HepG2 (cell line): ENCODE results near the gene DAAM2. TPM values are rescaled to one million over a fixed set of nuclear protein-coding genes. Genes with fewer than 3 reads are reported as not detected.

Experiments used
- ATAC-seq: fragments of 200-7000 bp; cut with Tn5 transposase; 3 replicates; pipeline ENCODE4 v1.9.1; 2020; ENCODE audit warnings: mild to moderate bottlenecking, moderate library complexity
- BruUV-seq: library from RNA; stranded (reverse); fragments of 400-500 nt; replicated peaks from 2 replicates; lab custom pipeline; 2021; lab: Mats Ljungman, UMichigan
- CTCF ChIA-PET: fragments of 300-600 bp; formaldehyde crosslinking; extraction: SDS; loops from one replicate; lab custom pipeline; 2021; ENCODE audit warnings: low total read pairs, inconsistent platforms, low intra/inter-chr PET ratio; lab: Yijun Ruan, JAX
- POLR2A ChIA-PET: fragments of 350-600 bp; sonication (Branson Sonifier 250); formaldehyde crosslinking; loops from one replicate; lab custom pipeline; 2020; ENCODE audit warnings: antibody characterized with exemption, inconsistent platforms; lab: Yijun Ruan, JAX
- DNase-seq: peaks from one replicate; pipeline ENCODE4 v3.0.0-alpha.2; 2015; ENCODE audit warnings: low spot score
- FAIRE-seq: peaks from 3 replicates; lab custom pipeline; 2011; peaks lifted over from hg19 to GRCh38; lab: Jason Lieb, UNC
- H2AFZ ChIP-seq: one replicate; pipeline ENCODE4 v1.6.1; 2011; ENCODE audit warnings: low read length, inconsistent platforms
- H3K27ac ChIP-seq: fragments of 300-600 bp; 3 replicates; pipeline ENCODE4 v1.8.0; 2011; ENCODE audit warnings: mixed run types, mild to moderate bottlenecking, mixed read lengths, low read length, inconsistent platforms; ENCODE audit not compliant: insufficient read depth; ENCODE audit errors: extremely low read length
- H3K27me3 ChIP-seq, 2 experiments: fragments of 200-600 bp in 1 of 2; 2 replicates in 1 of 2; 3 replicates in 1 of 2; pipeline versions ENCODE4 v1.6.0 to v1.8.0; 2011; ENCODE audit warnings: low read length in 2 of 2, mild to moderate bottlenecking in 2 of 2, moderate library complexity in 2 of 2, inconsistent platforms in 1 of 2; ENCODE audit not compliant: insufficient read depth in 2 of 2, control insufficient read depth in 1 of 2
- H3K36me3 ChIP-seq, 2 experiments: fragments of 200-600 bp in 1 of 2; replicated peaks in 1 of 2; 2 replicates in 1 of 2; 3 replicates in 1 of 2; pipeline versions ENCODE4 v1.5.1 to v1.8.0; 2011; ENCODE audit warnings: low read length in 2 of 2, inconsistent platforms in 1 of 2; ENCODE audit not compliant: insufficient read depth in 2 of 2, control insufficient read depth in 1 of 2
- H3K4me1 ChIP-seq: 2 replicates; pipeline ENCODE4 v1.5.1; 2012; ENCODE audit warnings: low read length, inconsistent platforms; ENCODE audit not compliant: insufficient read depth
- H3K4me2 ChIP-seq: 2 replicates; pipeline ENCODE4 v1.6.0; 2011; ENCODE audit warnings: low read depth, low read length, inconsistent platforms
- H3K4me3 ChIP-seq, 3 experiments: fragments of 200-600 bp in 1 of 3; sonication (generic), shearing (Covaris generic) in 1 of 3; replicated peaks in 1 of 3; 2 replicates each; pipeline ENCODE4 v1.5.1; 2011 to 2016; ENCODE audit warnings: low read length in 3 of 3, inconsistent platforms in 2 of 3, low read depth in 2 of 3, mild to moderate bottlenecking in 2 of 3, control low read depth in 1 of 3, mixed read lengths in 1 of 3; ENCODE audit not compliant: insufficient read depth in 1 of 3
- H3K79me2 ChIP-seq: one replicate; pipeline ENCODE4 v1.6.1; 2011; ENCODE audit warnings: low read length, inconsistent platforms; ENCODE audit not compliant: insufficient read depth
- H3K9ac ChIP-seq: 2 replicates; pipeline ENCODE4 v1.6.0; 2011; ENCODE audit warnings: mild to moderate bottlenecking, low read depth, low read length, inconsistent platforms; ENCODE audit not compliant: insufficient read depth
- H3K9me3 ChIP-seq: 2 replicates; pipeline ENCODE4 v1.5.1; 2012; ENCODE audit warnings: mild to moderate bottlenecking, low read length
- H4K20me1 ChIP-seq: 2 replicates; pipeline ENCODE4 v1.6.0; 2011; ENCODE audit warnings: inconsistent platforms, mild to moderate bottlenecking, low read length, moderate library complexity; ENCODE audit not compliant: insufficient read depth
- CREB1 ChIP-seq, 2 experiments: fragments of 450-650 bp in 1 of 2; IDR thresholded peaks; 2 replicates each; pipeline ENCODE4 v1.6.1; 2016 to 2017; ENCODE audit warnings: control low read depth in 1 of 2, mild to moderate bottlenecking in 1 of 2, missing compliant biosample characterization in 1 of 2, missing genetic modification characterization in 1 of 2
- HMGA1 ChIP-seq: sonication (generic); formaldehyde crosslinking; conservative IDR thresholded peaks from 2 replicates; pipeline ENCODE4 v1.4.0; 2020; ENCODE audit warnings: missing genetic modification reagents
- ZNF788 ChIP-seq: sonication (generic); formaldehyde crosslinking; IDR thresholded peaks from 2 replicates; pipeline ENCODE4 v1.5.0; 2020; ENCODE audit warnings: mild to moderate bottlenecking, missing genetic modification reagents, borderline replicate concordance
- WGBS: methylation state at CpG from one replicate; pipeline ENCODE4 v1.1.6; 2017; ENCODE audit warnings: low lambda C conversion rate; 5-methylcytosine and 5-hydroxymethylcytosine counted together
- in situ Hi-C: cut with HindIII; loops from 2 replicates; pipeline ENCODE4 v1.10.0; 2017; ENCODE audit warnings: low pct_unique_long_range_greater_than_20kb; ENCODE audit not compliant: extremely low pct_ligation_motif_present
- intact Hi-C: fragments of 100-400 bp; cut with micrococcal nuclease; formaldehyde crosslinking; loops from one replicate; pipeline ENCODE4 v1.10.0; 2022; ENCODE audit not compliant: unreplicated experiment
- polyA plus RNA-seq, 8 experiments: library from polyadenylated mRNA; depleted of rRNA in 3 of 8; stranded (reverse) in 7 of 8; unstranded in 1 of 8; fragments of >200 nt; fragmentation: Illumina TruSeq in 4 of 8; extraction: Trizol in 4 of 8; gene quantifications; 2 replicates each; pipeline versions ENCODE4 v1.2.1 to v1.2.3, GENCODE V29; 2011 to 2016; ENCODE audit warnings: low read depth in 4 of 8, missing spikeins in 1 of 8, mixed read lengths in 1 of 8; ENCODE audit not compliant: insufficient read depth in 1 of 8
- total RNA-seq, 5 experiments: library from RNA; depleted of rRNA; stranded (reverse); fragments of >200 nt; fragmentation: Illumina TruSeq; extraction: Trizol; gene quantifications; 2 replicates each; pipeline ENCODE4 v1.2.3, GENCODE V29; 2016; ENCODE audit warnings: low read depth in 1 of 5
- TF ChIP-seq, protein P1 (sequence below): sonication (generic); formaldehyde crosslinking; IDR thresholded peaks from 2 replicates; pipeline ENCODE4 v1.9.0; 2021; ENCODE audit warnings: missing genetic modification reagents, mild to moderate bottlenecking, borderline replicate concordance
- TF ChIP-seq, protein P2 (sequence below): sonication (generic); formaldehyde crosslinking; IDR thresholded peaks from 2 replicates; pipeline ENCODE4 v1.8.1; 2023; ENCODE audit warnings: mild to moderate bottlenecking, moderate library complexity, missing genetic modification reagents

DAAM2 gene
- total and polyA plus RNA-seq, 2 of the 13 experiments (the other 11 are each of a cell fraction or from before 2014, with no cell fraction given) = 0.01 TPM; not detected in 1

DNA sequence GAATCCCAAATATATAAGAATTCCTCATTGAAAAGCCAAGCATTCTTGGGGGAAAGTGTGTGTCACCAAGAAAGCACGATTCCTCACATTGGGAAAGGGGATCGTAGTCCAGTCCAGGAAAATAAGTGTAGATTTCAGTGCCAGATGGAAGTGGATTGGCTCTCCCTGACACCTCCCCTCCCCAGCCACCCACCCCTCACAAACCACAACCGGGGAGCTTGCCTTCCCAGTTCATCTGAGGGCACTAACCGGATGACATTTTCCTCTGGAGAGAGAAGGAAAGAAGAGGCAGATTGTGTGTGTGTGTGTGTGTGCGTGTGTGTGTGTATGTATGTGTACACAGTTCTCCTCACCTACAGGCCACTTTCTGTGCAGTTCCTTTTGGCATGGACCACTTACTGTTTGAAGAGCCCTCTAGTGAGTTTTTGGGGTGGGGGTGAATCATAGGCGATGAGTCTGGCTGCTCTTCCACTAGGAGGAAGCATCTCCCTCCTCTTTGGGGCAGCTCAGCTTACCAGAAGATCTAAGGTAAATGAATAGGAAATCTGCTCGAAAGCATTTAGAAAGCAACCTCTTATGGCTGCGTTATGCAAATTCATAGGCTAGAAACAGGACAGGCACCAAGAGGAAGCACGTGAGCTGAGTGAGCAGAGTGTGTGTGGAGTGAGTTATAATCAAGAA lies 20.8 kb downstream of the DAAM2 start (continued):
- TF ChIP-seq, protein P1, sequence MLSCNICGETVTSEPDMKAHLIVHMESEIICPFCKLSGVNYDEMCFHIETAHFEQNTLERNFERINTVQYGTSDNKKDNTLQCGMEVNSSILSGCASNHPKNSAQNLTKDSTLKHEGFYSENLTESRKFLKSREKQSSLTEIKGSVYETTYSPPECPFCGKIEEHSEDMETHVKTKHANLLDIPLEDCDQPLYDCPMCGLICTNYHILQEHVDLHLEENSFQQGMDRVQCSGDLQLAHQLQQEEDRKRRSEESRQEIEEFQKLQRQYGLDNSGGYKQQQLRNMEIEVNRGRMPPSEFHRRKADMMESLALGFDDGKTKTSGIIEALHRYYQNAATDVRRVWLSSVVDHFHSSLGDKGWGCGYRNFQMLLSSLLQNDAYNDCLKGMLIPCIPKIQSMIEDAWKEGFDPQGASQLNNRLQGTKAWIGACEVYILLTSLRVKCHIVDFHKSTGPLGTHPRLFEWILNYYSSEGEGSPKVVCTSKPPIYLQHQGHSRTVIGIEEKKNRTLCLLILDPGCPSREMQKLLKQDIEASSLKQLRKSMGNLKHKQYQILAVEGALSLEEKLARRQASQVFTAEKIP (CRISPR knock-in tag) = no peak
- TF ChIP-seq, all 625 proteins: peak for 0

DNA sequence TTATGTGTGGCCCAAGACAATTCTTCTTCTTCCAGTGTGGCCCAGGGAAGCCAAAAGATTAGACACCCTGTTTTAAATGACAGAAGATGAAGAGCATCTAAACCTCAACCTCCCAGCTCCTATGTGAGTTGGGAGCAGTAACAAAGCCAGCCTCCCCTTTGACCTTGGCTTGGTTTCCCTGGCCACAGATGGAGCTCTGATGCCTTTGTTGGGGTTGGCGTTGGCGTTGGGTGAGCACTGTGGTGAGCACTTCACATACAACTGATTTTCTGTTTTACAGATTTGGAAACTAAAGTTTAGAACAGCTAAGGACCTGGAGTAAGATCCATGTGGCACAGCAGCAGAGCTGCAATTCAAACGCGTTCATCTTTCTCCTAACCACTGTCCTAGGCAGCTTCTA lies 22.1 kb downstream of the DAAM2 start:
- no peak overlapping the region for H2AFZ ChIP-seq
- no peak overlapping the region for H3K4me2 ChIP-seq
- ChIA-PET CTCF (no interaction called here), POLR2A (no interaction called here)
- H3K79me2 ChIP-seq = no peaks in the 10 kb centered on the region
- no peaks in the 10 kb centered on the region for H3K9me3 ChIP-seq
- no peak overlapping the region for H3K4me3 ChIP-seq
- no peaks in the 10 kb centered on the region; a peak in 1 of 5 replicates for H3K27me3 ChIP-seq
- FAIRE-seq = no peak
- intact Hi-C loops (no loop called here), in situ Hi-C loops (no loop called here)
- H3K4me1 ChIP-seq = no peaks in the 10 kb centered on the region
- 87% methylated on average over 4 of the region's 4 CpGs for WGBS
- no peak overlapping the region for H3K27ac ChIP-seq
- H3K36me3 ChIP-seq = no peaks in the 10 kb centered on the region
- H4K20me1 ChIP-seq = no peaks in the 10 kb centered on the region
- no peak for DNase-seq
- TF ChIP-seq, protein P2, sequence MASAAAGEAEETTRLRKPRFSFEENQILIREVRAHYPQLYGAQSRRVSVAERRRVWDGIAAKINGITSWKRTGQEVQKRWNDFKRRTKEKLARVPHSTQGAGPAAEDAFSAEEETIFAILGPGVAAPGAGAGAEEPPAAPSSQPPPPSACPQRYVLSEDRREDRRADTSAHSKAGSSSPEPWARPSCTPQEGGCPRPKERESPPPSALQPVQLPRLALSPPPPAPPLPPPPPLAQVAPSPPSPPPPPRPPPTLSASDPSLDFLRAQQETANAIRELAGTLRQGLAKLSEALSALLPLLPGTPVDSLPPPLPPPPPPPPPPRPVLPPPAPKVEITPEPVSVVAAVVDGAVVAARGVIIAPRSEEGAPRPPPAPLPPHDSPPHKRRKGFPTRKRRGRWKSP (CRISPR knock-in tag) = no peak
- TF ChIP-seq CREB1 (IDR thresholded peaks at IDR 0.05) (no peak), CREB1 (CRISPR knock-in tag; IDR thresholded peaks at IDR 0.05) (no peak), HMGA1 (no peak), ZNF788 (no peak)
- H3K9ac ChIP-seq = no peak overlapping the region
- no peak for ATAC-seq
- BruUV-seq = no TSS peak
